ENCODE results near the gene CHRM2.

- TF ChIP-seq NFE2L2 (conservative IDR thresholded peaks at IDR 0.05; ENCODE audit: low read length) (no peak), POLR2A (IDR thresholded peaks at IDR 0.05; ENCODE audit: low read length) (no peak), MAX (IDR thresholded peaks at IDR 0.05) (no peak), JUNB (IDR thresholded peaks at IDR 0.05) (no peak), NPAS2 (CRISPR knock-in tag; IDR thresholded peaks at IDR 0.05; ENCODE audit: borderline replicate concordance) (no peak), GATA3 (IDR thresholded peaks at IDR 0.05; ENCODE audit: borderline replicate concordance) (no peak), CEBPB (IDR thresholded peaks at IDR 0.05) (no peak), RCOR1 (IDR thresholded peaks at IDR 0.05; ENCODE audit: low read depth, low read length) (no peak), JUN (IDR thresholded peaks at IDR 0.05) (no peak), ESRRA (IDR thresholded peaks at IDR 0.05; ENCODE audit: borderline replicate concordance, low read length) (no peak), RAD21 (conservative IDR thresholded peaks at IDR 0.05 in 1 of 2, IDR thresholded peaks at IDR 0.05 in 1 of 2) (no peak), NR3C1 (IDR thresholded peaks at IDR 0.05) (no peak)
- TF ChIP-seq, protein P1, sequence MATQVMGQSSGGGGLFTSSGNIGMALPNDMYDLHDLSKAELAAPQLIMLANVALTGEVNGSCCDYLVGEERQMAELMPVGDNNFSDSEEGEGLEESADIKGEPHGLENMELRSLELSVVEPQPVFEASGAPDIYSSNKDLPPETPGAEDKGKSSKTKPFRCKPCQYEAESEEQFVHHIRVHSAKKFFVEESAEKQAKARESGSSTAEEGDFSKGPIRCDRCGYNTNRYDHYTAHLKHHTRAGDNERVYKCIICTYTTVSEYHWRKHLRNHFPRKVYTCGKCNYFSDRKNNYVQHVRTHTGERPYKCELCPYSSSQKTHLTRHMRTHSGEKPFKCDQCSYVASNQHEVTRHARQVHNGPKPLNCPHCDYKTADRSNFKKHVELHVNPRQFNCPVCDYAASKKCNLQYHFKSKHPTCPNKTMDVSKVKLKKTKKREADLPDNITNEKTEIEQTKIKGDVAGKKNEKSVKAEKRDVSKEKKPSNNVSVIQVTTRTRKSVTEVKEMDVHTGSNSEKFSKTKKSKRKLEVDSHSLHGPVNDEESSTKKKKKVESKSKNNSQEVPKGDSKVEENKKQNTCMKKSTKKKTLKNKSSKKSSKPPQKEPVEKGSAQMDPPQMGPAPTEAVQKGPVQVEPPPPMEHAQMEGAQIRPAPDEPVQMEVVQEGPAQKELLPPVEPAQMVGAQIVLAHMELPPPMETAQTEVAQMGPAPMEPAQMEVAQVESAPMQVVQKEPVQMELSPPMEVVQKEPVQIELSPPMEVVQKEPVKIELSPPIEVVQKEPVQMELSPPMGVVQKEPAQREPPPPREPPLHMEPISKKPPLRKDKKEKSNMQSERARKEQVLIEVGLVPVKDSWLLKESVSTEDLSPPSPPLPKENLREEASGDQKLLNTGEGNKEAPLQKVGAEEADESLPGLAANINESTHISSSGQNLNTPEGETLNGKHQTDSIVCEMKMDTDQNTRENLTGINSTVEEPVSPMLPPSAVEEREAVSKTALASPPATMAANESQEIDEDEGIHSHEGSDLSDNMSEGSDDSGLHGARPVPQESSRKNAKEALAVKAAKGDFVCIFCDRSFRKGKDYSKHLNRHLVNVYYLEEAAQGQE (IDR thresholded peaks at IDR 0.05) = no peak
- TF ChIP-seq, protein P2, sequence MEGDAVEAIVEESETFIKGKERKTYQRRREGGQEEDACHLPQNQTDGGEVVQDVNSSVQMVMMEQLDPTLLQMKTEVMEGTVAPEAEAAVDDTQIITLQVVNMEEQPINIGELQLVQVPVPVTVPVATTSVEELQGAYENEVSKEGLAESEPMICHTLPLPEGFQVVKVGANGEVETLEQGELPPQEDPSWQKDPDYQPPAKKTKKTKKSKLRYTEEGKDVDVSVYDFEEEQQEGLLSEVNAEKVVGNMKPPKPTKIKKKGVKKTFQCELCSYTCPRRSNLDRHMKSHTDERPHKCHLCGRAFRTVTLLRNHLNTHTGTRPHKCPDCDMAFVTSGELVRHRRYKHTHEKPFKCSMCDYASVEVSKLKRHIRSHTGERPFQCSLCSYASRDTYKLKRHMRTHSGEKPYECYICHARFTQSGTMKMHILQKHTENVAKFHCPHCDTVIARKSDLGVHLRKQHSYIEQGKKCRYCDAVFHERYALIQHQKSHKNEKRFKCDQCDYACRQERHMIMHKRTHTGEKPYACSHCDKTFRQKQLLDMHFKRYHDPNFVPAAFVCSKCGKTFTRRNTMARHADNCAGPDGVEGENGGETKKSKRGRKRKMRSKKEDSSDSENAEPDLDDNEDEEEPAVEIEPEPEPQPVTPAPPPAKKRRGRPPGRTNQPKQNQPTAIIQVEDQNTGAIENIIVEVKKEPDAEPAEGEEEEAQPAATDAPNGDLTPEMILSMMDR (IDR thresholded peaks at IDR 0.05) = no peak
Measured at GRCh38 chr7:136993377-136993776, 124.9 kb downstream of the CHRM2 start.

Measured in A549 (cell line).